ENCODE results near the gene SLFN12. TPM values are rescaled to one million over a fixed set of nuclear protein-coding genes. Genes with fewer than 3 reads are reported as not detected.
"Not testable (repeated sequence)": the region's sequence is repeated elsewhere in the genome, so short reads cannot be mapped to it uniquely, and the experiment has no call there.

The SLFN12 gene
- total RNA-seq, 2 experiments from 2014 or later = 0.06 TPM; not detected in 1

DNA sequence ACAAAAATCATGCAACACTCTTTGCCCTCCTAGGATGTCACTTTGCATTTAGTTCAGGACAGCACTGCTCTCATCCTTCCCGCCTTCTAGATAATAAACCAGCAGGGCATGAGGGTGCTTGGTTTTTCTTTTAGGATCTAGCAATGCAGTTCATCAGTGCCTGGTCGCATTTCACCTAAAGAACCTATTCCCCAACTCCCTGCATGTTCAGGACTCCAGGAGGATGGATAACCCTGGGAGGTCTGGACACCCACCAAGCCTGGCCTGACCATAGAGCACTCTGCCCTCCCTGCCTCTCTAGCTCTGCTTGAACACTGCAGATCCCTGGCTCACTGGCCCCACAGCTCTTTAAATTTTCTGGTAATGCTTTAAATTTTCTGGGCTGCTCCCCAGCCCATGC lies 2.6 kb downstream of the SLFN12 start:
- Histone ChIP-seq H4K20me1 (ENCODE audit: insufficient read depth, low read length) (no peaks in the 10 kb centered on the region), H3K36me3 (ENCODE audit: insufficient read depth, low read length) (no peaks in the 10 kb centered on the region), H3K27ac (ENCODE audit: low read depth, low read length, poor library complexity, severe bottlenecking) (no peak overlapping the region), H3K4me1 (ENCODE audit: insufficient read depth, low read length, poor library complexity, severe bottlenecking) (no peaks in the 10 kb centered on the region), H3K9me2 (ENCODE audit: insufficient read depth, low read length) (no peaks in the 10 kb centered on the region), H3K4me2 (ENCODE audit: low read length) (no peak overlapping the region), H3K9me3 (ENCODE audit: low read length) (no peaks in the 10 kb centered on the region), H3K4me3 (ENCODE audit: low read depth, low read length, poor library complexity, severe bottlenecking) (no peak overlapping the region), H3K79me2 (ENCODE audit: insufficient read depth, low read depth, low read length) (no peaks in the 10 kb centered on the region), H2AFZ (ENCODE audit: low read length) (no peak overlapping the region)
- TF ChIP-seq EZH2phosphoT487 (IDR thresholded peaks at IDR 0.05; ENCODE audit: borderline replicate concordance, low read depth, low read length) (no peak), CTCF (conservative IDR thresholded peaks at IDR 0.05; ENCODE audit: low read length) (no peak)
- ChIA-PET POLR2A (no interaction called here), CTCF (ENCODE audit: unreplicated experiment) (no interaction called here)
- BruUV-seq (replicated peaks) = no TSS peak
- DNase-seq (ENCODE audit: low spot score) = no peak
- intact Hi-C loops (cut with micrococcal nuclease; ENCODE audit: unreplicated experiment) = no loop called here

DNA sequence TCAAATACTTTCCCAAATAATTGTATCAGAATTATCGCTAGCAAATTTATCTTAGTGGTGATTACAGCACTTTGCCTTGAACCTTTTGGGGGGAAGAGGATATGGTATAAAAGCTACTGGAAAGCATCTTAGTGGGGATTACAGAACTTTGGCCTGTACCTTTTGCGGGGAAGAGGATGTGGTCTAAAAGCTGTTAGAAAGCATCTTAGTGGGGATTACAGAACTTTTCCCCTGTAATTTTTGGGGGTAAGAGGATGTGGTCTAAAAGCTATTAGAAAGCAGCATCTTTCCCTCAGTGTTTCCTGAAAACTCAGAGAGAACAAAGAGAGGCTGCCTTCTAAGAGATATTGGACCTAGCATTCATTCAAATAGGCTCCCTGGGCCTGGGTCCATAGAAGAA lies 4.1 kb downstream of the SLFN12 start:
- POLR2A ChIA-PET = no interaction called here
- Histone ChIP-seq H3K27ac (ENCODE audit: low read depth, low read length, poor library complexity, severe bottlenecking) (no peak overlapping the region), H4K20me1 (ENCODE audit: insufficient read depth, low read length) (no peaks in the 10 kb centered on the region), H3K4me2 (ENCODE audit: low read length) (no peak overlapping the region), H3K79me2 (ENCODE audit: insufficient read depth, low read depth, low read length) (no peaks in the 10 kb centered on the region), H3K4me3 (ENCODE audit: low read depth, low read length, poor library complexity, severe bottlenecking) (no peak overlapping the region), H3K36me3 (ENCODE audit: insufficient read depth, low read length) (no peaks in the 10 kb centered on the region), H3K4me1 (ENCODE audit: insufficient read depth, low read length, poor library complexity, severe bottlenecking) (no peaks in the 10 kb centered on the region), H3K9me3 (ENCODE audit: low read length) (no peaks in the 10 kb centered on the region), H3K9me2 (ENCODE audit: insufficient read depth, low read length) (no peaks in the 10 kb centered on the region), H2AFZ (ENCODE audit: low read length) (no peak overlapping the region)
- intact Hi-C loops (cut with micrococcal nuclease; ENCODE audit: unreplicated experiment) = no loop called here
- CTCF ChIA-PET (ENCODE audit: unreplicated experiment) = no interaction called here
- TF ChIP-seq CTCF (conservative IDR thresholded peaks at IDR 0.05; ENCODE audit: low read length) = no peak
- no peak for TF ChIP-seq EZH2phosphoT487 (IDR thresholded peaks at IDR 0.05; ENCODE audit: borderline replicate concordance, low read depth, low read length)
- DNase-seq (ENCODE audit: low spot score) = no peak
- no TSS peak for BruUV-seq (replicated peaks)

DNA sequence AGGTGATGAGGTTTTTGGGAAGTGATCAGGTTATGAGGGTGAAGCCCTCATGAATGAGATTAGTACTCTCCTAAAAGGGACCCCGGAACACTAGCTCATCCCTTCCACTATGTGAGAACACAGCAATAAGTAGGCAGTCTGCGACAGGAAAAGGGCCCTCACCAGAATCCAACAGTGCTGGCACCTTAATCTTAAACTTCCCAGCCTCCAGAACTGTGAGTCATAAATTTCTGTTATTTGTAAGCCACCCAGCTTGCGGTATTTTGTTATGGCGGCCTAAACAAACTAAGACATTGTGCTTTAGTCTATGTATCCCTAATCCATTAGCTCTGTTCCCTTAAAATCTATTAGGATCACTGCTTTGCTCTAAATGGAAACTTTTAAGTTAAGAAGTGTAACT lies 8.5 kb downstream of the SLFN12 start:
- no peak overlapping the region for H3K27ac ChIP-seq (ENCODE audit: low read depth, low read length, poor library complexity, severe bottlenecking)
- CTCF ChIA-PET (ENCODE audit: unreplicated experiment) = no interaction called here
- H2AFZ ChIP-seq (ENCODE audit: low read length) = no peak overlapping the region
- no peaks in the 10 kb centered on the region for H3K36me3 ChIP-seq (ENCODE audit: insufficient read depth, low read length)
- no peaks in the 10 kb centered on the region for H3K4me1 ChIP-seq (ENCODE audit: insufficient read depth, low read length, poor library complexity, severe bottlenecking)
- DNase-seq (ENCODE audit: low spot score) = no peak
- H3K4me2 ChIP-seq (ENCODE audit: low read length) = no peak overlapping the region
- H4K20me1 ChIP-seq (ENCODE audit: insufficient read depth, low read length) = no peaks in the 10 kb centered on the region
- POLR2A ChIA-PET = no interaction called here
- intact Hi-C loops (cut with micrococcal nuclease; ENCODE audit: unreplicated experiment) = no loop called here
- H3K79me2 ChIP-seq (ENCODE audit: insufficient read depth, low read depth, low read length) = no peaks in the 10 kb centered on the region
- BruUV-seq (replicated peaks) = no TSS peak
- TF ChIP-seq CTCF (conservative IDR thresholded peaks at IDR 0.05; ENCODE audit: low read length) (no peak), EZH2phosphoT487 (IDR thresholded peaks at IDR 0.05; ENCODE audit: borderline replicate concordance, low read depth, low read length) (no peak)
- H3K9me3 ChIP-seq (ENCODE audit: low read length) = no peaks in the 10 kb centered on the region
- no peak overlapping the region for H3K4me3 ChIP-seq (ENCODE audit: low read depth, low read length, poor library complexity, severe bottlenecking)
- H3K9me2 ChIP-seq (ENCODE audit: insufficient read depth, low read length) = no peaks in the 10 kb centered on the region

DNA sequence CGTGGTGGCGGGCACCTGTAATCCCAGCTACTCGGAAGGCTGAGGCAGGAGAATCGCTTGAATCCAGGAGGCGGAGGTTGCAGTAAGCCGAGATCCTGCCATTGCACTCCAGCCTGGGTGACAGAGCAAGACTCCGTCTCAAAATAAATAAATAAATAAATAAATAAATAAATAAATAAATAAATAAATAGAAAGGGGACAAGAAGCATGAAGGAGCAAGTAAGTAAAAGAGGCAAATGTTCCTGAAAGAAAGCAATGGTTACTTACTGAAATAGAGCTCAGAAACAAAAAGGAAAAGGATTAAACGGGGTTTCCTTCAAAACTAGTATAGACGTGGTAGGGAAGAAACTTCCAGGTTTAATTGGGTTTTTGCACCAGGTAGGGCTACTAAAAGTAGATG lies 11.2 kb downstream of the SLFN12 start:
- H3K4me3 ChIP-seq (ENCODE audit: low read depth, low read length, poor library complexity, severe bottlenecking); H3K4me2 ChIP-seq (ENCODE audit: low read length); DNase-seq (ENCODE audit: low spot score); H3K27ac ChIP-seq (ENCODE audit: low read depth, low read length, poor library complexity, severe bottlenecking); H2AFZ ChIP-seq (ENCODE audit: low read length); POLR2A ChIA-PET; BruUV-seq (replicated peaks); H3K4me1 ChIP-seq (ENCODE audit: insufficient read depth, low read length, poor library complexity, severe bottlenecking); H3K36me3 ChIP-seq (ENCODE audit: insufficient read depth, low read length); intact Hi-C loops (cut with micrococcal nuclease; ENCODE audit: unreplicated experiment); H3K9me3 ChIP-seq (ENCODE audit: low read length); H3K79me2 ChIP-seq (ENCODE audit: insufficient read depth, low read depth, low read length); H3K9me2 ChIP-seq (ENCODE audit: insufficient read depth, low read length); H4K20me1 ChIP-seq (ENCODE audit: insufficient read depth, low read length); CTCF ChIA-PET (ENCODE audit: unreplicated experiment): not testable (repeated sequence)
